KBM-7 (cell line): Measurements from ENCODE around the gene DST.
"Not testable (repeated sequence)": the region's sequence is repeated elsewhere in the genome, so short reads cannot be mapped to it uniquely, and the experiment has no call there.

Experiments
- DNase-seq: peaks from one replicate; pipeline ENCODE4 v3.0.0-alpha.2; 2015
- in situ Hi-C: fragments of 300-500 bp; cut with MboI; formaldehyde crosslinking; loops from 2 replicates; pipeline ENCODE4 v1.14.3; 2020; ENCODE audit warnings: low sequenced_read_pairs, low pct_unique_long_range_greater_than_20kb, mixed read lengths

Gene DST

DNA sequence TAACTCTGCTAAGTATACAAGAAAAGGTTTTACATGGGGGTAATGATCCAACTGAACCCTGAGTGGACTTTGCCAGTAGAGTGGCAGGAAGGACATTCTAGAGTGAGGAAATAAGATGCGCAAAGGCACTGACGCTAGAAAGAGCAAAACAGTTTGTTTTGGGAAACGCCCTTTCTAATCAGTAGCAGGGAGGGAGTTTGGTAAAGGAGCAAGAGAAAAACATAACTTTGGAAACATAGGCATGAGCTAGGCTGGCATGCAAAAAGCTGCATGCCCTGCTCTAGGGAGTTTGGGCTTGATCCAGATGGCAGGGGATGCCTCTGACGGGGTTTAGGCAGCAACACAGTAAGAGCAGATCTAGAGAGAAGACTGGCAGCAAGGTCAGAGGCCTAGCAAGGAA is 135.2 kb downstream of the DST start:
- DNase-seq: no peak
- in situ Hi-C loops: no loop called here

DNA sequence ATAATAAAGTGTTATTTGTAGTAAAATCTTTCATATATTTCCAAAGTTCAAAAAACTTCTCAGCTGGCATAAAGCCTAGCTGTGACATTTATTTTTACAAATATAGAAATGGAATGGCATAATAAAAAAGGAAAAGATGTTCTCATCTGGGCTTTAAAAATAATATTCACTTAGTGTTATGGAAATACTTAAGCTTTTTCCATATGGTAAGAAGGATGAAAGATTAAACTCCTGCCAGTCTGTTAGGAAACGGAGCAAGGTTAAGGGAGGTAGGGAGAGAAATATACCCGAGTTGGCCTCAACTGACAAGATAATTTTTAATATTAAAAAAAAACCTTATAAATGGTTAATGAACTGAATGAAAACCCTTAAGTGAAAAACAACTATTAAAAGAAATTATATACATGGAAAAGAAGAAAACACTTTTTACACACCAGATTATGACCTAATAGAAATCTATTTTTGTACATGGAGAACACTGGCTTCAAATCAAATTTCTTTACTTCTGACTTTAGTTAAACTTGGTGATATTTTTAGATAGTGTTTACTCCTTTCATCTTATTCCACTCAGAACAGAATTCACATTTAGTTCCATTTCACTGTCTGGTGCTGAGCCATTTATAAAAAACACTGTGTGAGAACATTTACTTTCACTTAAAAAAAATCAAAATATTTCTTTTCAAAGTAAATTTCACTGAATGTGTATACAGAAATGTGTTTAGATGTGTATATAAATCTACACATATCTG is 137.0 kb downstream of the DST start:
- no peak for DNase-seq
- in situ Hi-C loops: no loop called here

- in situ Hi-C loops: no loop called here
- no peak for DNase-seq
These were observed 140.7 kb downstream of the DST start for GRCh38 chr6:56501993-56502392.

GRCh38 chr6:56499095-56499494 is 143.6 kb downstream of the DST start:
- no peak for DNase-seq
- in situ Hi-C loops: no loop called here

- in situ Hi-C loops: no loop called here
- DNase-seq: no peak
These were observed 145.0 kb downstream of the DST start for GRCh38 chr6:56497691-56498090.

DNA sequence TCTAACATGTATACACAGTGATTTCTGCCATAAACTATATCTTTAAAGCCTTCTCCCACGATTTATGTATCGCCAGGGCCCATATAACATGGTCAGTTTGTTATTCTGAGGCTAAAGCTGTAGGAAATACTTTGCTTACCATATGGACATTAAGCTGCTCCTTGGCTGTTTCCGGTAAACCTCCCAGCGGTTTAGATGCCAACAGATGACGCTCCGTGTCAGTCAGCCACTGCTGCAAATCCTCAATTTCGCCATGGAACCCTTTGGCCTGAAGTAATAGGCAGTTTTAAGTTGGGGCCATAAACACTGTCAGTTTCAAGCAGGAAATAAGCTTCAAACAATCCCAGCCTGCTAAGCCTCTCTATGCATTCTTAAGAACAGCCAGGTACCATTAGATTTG is 145.4 kb downstream of the DST start:
- in situ Hi-C loops: no loop called here
- no peak for DNase-seq

- DNase-seq, in situ Hi-C loops: not testable (repeated sequence)
These were observed 146.0 kb downstream of the DST start for GRCh38 chr6:56496650-56497049.

DNA sequence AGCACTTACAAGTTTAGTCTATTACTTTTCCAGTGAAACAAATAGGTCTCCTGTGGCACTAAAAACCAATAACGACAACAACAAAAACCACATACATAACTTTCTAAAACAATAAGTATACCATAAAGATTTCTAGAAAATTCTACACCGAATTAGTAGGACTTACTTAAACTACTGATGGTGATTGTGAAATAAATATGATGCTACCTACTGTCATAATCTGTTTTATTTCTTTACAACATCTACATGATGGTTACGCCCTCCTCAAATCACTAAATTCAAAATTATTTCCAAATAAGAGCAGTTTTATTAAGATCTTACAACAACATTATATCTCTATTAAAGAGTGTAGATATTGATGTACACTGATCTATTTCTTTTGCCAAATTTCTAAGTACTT is 147.0 kb downstream of the DST start:
- no peak for DNase-seq
- in situ Hi-C loops: no loop called here

DNA sequence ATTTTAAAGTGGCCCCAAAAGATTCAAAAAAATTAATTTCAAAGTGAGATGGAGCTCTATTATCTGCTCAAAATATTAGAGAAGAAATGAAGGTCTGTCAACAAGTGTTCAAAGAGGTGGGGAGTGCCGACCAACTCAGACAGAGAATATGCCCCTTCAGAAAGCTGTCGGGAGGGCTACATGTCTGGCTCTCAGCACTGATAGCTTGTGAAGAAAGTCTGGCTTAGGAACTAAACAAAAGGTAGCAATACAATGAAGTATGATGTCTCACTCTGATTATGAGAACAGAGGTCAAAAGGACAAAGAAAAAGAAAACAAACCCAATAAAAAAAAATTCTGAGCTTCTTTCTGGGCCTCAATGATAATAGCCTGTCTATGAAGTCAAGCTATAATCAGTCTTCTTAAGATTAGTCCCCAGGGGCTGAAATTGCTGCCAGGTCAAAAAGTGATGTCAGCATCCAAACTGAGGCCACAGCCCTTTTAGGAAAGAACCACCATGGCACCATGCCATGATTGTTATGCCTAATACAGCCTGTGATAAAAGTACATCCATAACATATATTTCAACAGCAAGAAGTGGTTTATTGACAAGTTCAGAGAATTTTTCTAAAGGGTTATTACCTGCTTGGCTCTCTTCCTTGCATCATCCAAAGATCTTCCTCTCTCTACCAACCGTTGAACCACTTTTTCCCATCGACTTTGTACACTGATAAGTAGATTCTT is 150.9 kb downstream of the DST start:
- no peak for DNase-seq

GRCh38 chr6:56490993-56491392 is 151.7 kb downstream of the DST start:
- no peak for DNase-seq
- in situ Hi-C loops: no loop called here

More for the DNA sequence above, 150.9 kb downstream of the DST start:
- in situ Hi-C loops: no loop called here

- in situ Hi-C loops: no loop called here
- no peak for DNase-seq
These were observed 153.1 kb downstream of the DST start for GRCh38 chr6:56489559-56489958.

DNA sequence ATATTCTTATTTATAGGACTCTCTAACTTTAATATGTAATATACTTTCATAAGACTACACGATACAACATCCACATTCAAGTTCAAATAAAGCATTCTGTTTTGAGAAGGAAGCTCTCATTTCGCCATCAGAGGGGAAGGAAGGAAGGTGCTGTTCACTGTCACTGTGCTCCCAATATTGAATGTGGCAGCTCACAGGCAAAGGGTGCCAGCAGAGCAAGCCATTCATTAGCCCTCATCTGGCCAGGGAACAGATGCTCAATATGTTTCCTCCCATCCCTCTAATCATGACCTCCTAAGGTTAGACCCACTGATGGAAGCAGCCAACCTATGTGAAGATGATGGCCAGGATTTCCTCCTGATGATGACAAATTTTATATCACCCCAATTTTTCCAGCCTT is 154.4 kb downstream of the DST start:
- in situ Hi-C loops: no loop called here

DNA sequence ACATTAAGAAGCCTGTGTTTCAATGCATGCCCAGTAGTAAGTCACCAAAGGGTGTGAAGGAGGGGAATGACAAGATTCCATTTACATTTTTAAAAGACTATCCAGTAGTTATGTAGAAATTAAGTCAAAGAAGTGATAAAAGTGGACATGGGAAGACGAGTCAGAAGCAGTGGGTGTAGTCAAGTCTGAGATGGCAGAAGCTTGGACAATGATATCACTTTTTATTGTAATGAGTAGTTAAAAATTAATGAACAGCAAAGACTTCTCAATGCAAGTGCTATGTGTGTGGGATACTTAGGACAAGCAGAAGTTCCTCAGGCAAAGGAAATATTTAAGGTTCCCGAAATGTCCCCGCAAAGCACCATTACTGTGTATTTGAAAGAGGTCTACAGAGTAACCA is 156.0 kb downstream of the DST start:
- in situ Hi-C loops: no loop called here
- no peak for DNase-seq

More for the DNA sequence above, 154.4 kb downstream of the DST start:
- DNase-seq: no peak

DNA sequence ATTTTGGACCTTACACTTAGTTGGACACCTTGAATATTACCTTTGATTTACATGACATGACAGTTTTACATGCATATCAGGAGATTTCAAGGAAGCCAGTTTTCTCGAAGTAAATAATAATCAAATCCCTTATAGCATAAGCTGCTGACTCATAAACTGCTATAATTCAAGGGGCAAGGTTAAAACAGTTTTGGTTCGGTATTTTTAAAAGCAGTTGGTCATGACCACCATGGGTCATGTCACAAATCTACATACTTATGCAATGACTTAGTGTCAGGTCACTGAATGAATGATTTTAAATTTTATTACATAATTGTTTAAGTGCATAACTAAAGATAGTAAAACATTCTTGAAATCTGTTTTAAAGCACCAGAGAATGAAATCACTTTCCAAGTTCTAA is 158.0 kb downstream of the DST start:
- no peak for DNase-seq
- in situ Hi-C loops: no loop called here

DNA sequence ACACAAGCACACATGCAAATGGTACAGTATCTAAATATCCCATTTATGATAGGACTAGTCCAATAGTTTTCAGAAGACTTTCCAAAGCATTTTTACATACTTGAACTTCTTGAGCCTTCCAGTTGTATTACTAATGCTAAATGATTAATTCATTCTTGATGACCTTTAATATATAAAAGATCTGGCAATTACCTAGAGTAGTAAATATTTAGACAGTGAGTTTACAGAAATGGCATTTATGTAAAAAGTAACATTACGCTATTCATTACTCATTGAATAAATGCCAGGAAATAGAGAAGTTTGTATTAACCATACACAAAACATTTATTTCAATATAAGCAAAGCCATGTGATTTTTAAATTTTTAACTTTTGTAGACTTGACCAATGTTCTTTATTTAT is 158.8 kb downstream of the DST start:
- DNase-seq: no peak
- in situ Hi-C loops: no loop called here

DNA sequence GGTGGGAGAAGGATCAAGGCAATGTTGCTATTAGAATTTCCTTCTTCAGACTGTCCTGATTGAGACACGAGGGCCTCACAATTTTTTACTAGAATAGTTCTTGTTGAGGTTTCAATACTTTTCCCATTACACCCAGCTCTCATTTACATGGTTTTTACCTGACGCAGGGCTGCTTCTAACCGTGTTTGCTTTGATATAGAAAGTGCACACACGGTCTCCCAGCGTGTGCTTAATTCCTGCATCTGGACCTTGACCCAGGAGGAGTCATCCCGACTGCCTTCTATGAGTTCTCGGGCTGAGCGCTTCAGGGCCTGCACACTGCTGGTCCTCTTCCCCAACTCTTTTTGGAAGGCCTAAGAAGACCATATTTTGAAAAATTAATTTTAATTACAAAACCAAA is 160.2 kb downstream of the DST start:
- no peak for DNase-seq
- in situ Hi-C loops: no loop called here

DNA sequence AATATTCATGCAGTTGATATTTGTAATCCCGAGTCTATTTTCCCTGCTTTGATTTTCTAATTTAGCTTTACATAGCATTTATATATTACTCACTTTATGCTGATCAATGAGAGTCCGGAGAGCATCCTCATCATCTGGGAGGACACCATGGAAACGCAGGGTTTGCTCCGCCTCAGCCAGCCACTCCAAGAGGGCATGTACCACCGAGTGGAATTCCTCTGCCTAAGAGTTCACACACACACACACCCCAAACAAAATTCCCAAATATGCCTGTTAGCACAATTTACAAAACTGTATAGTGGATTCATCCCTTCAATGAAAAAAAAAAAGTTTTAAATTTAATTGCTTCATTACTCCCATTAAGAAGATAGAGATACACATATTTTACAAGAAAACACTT is 160.7 kb downstream of the DST start:
- in situ Hi-C loops: no loop called here
- no peak for DNase-seq

DNA sequence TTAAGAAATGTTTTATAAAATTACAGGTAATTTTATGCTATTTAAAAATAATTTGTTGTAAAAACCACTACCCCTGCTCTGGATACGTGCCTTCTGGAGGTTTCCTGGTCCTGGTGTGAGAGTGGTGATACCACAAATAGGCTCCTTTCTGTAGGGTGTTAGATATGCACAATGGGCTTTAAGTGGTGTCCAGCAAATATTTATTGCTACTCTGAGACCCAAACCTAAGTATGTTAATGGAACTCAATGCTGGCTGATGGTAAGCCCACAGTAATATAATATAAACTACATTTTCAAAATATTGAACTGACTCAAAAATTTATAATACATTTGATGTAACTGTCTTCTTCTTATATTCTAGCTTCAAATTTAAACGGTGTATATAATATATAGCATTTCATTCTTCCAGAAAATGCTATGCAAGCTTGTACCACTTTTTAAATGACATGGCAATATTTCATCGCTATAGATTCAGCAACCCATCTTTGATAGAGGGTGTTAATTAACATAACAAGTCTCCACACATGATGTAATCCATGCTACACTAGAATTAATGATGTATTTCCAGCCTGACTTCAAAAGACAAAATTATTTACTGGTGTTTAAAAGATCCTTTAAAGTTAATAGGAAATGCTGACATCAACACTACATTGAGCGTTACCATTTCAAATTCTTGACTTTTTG is 161.9 kb downstream of the DST start:
- DNase-seq: no peak
- in situ Hi-C loops: no loop called here

GRCh38 chr6:56480246-56480645 is 162.4 kb downstream of the DST start:
- no peak for DNase-seq
- in situ Hi-C loops: no loop called here

DNA sequence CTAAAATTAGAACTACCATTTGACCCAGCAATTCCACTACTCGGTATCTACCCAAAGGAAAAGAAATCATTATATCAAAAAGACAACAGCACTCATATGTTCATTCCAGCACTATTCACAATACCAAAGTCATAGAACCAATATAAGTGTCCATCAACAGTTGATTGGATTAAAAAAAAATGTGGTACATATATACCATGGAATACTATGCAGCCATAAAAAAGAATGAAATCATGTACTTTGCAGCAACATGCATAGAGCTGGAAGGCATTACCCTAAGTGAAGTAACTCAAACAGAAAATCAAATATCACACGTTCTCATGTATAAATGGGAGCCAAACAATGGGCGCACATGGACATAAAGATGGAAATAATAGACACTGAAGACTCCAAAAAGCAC is 163.3 kb downstream of the DST start:
- in situ Hi-C loops: no loop called here

More for the DNA sequence above, 163.3 kb downstream of the DST start:
- no peak for DNase-seq
